Activated naive CD8-positive, alpha-beta T cell treated with anti-CD3 and anti-CD28 coated beads, Interleukin-2, amount 50 U/mL, for 16 hours (primary cell): Measurements from ENCODE around the gene RHBDF2.

Source experiments
- DNase-seq: peaks from one replicate; pipeline ENCODE4 v3.0.0-alpha.2; 2020; ENCODE audit warnings: low read depth, low spot score

RHBDF2 gene

GRCh38 chr17:76501827-76502307 is 644 bp upstream of the RHBDF2 start:
- DNase-seq: no peak

- DNase-seq: no peak
These were observed 541 bp downstream of the RHBDF2 start for GRCh38 chr17:76500747-76501017.

- DNase-seq: no peak
These were observed 1.0 kb downstream of the RHBDF2 start for GRCh38 chr17:76500074-76500746.

GRCh38 chr17:76499267-76499667 is 2.0 kb downstream of the RHBDF2 start:
- no peak for DNase-seq

GRCh38 chr17:76498876-76499251 is 2.4 kb downstream of the RHBDF2 start:
- no peak for DNase-seq

- DNase-seq: no peak
These were observed 3.0 kb downstream of the RHBDF2 start for GRCh38 chr17:76497979-76498875.

GRCh38 chr17:76497699-76497978 is 3.6 kb downstream of the RHBDF2 start:
- DNase-seq: no peak

GRCh38 chr17:76496464-76496863 is 4.8 kb downstream of the RHBDF2 start:
- no peak for DNase-seq

- no peak for DNase-seq
These were observed 5.4 kb downstream of the RHBDF2 start for GRCh38 chr17:76495663-76496400.

- no peak for DNase-seq
These were observed 7.6 kb downstream of the RHBDF2 start for GRCh38 chr17:76493505-76494167.

GRCh38 chr17:76492989-76493501 is 8.2 kb downstream of the RHBDF2 start:
- DNase-seq: no peak

GRCh38 chr17:76492123-76492988 is 8.9 kb downstream of the RHBDF2 start:
- DNase-seq: no peak

GRCh38 chr17:76491271-76492122 is 9.7 kb downstream of the RHBDF2 start:
- no peak for DNase-seq

GRCh38 chr17:76490112-76490710 is 11.0 kb downstream of the RHBDF2 start:
- no peak for DNase-seq

- DNase-seq: no peak
These were observed 13.6 kb downstream of the RHBDF2 start for GRCh38 chr17:76487451-76488192.

GRCh38 chr17:76485569-76485968 is 15.7 kb downstream of the RHBDF2 start:
- DNase-seq: no peak

- no peak for DNase-seq
These were observed 16.9 kb downstream of the RHBDF2 start for GRCh38 chr17:76484228-76484725.

- DNase-seq: no peak
These were observed 20.1 kb downstream of the RHBDF2 start for GRCh38 chr17:76481071-76481655.
